ENCODE data around the gene TAS1R2.

The TAS1R2 gene

DNA sequence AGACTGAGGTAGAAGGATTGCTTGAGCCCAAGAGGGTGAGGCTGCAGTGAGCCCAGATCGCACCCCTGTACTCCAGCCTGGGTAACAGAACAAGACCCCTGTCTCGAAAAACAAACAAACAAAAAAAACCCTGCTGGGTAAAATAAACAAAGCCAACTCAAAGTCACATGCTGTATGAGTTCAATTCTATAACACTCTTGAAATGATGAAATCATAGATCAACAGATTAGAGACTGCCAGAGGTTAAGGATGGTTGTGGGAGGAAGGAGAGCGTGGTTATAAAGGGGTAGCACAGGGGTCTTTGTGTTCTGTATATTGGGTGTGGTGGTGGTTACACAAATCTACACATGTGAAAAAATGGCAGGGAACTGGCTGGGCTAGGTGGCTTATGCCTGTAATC lies 62.5 kb downstream of the TAS1R2 start:
- DNase-seq = no peak

GRCh38 chr1:18795002-18795689 lies 64.3 kb downstream of the TAS1R2 start:
- no peak for DNase-seq

DNA sequence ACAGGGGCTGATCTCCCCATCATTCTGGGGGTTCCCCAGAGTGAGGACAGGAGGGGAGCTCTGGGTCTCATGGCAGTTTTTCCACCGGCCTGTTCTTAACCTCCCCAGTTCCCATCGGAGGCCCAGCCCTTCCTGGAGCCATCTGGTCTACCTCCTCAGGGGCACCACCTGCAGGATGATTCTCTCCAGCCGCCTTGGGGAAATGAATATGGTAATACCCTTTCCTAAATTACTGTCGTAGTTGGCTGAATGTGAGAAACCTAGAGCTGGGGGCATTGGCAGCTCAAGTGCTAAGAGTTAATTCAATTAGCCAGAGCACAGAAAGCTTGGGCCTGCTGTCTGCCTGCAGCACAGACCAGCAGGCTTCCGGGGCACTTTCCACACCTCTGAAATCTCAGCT lies 64.9 kb downstream of the TAS1R2 start:
- DNase-seq = no peak

GRCh38 chr1:18794051-18794450 lies 65.4 kb downstream of the TAS1R2 start:
- DNase-seq = no peak

GRCh38 chr1:18793164-18793563 lies 66.3 kb downstream of the TAS1R2 start:
- no peak for DNase-seq

DNA sequence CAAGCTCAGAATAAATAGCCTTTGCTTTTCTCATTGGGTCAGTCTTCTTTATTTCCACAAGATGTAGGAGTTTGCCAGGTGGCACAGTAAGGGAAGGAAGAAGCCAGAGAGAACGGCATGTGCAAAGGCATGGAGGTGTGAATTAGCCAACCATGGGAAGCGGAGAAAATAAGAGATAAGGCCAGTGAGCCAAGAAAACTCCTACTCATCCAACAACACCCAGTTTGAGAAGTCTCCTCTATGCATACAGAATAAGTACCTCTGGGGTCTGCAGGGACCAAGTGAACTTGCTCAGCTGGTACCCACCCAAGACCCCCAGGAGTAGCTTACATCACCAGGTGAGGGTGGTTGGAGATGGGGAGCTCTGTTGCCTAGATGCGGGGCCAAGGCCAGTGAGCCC lies 66.7 kb downstream of the TAS1R2 start:
- DNase-seq = no peak

Measured in activated naive CD4-positive, alpha-beta T cell treated with anti-CD3 and anti-CD28 coated beads, Interleukin-2, amount 50 U/mL, for 16 hours (primary cell).